HL-60 (cell line): ENCODE measurements around the gene NLGN1.

Source experiments
- DNase-seq, 2 experiments: peaks; one replicate each; pipeline ENCODE4 v3.0.0-alpha.2; 2010 to 2020; ENCODE audit warnings: low read depth in 1 of 2, low spot score in 1 of 2
- H3K27ac ChIP-seq: fragments of 250-450 bp; sonication (Bioruptor Pico); replicated peaks from 2 replicates; pipeline ENCODE4 v1.5.1; 2020; ENCODE audit warnings: mild to moderate bottlenecking, moderate library complexity
- H3K27me3 ChIP-seq: fragments of 250-450 bp; sonication (Bioruptor Pico); 2 replicates; pipeline ENCODE4 v1.5.1; 2021; ENCODE audit warnings: mild to moderate bottlenecking, moderate library complexity; ENCODE audit not compliant: insufficient read depth, poor library complexity, severe bottlenecking
- H3K4me3 ChIP-seq: replicated peaks from 2 replicates; pipeline ENCODE4 v1.5.1; 2011; ENCODE audit warnings: mild to moderate bottlenecking, control low read depth, low read length; ENCODE audit not compliant: insufficient read depth
- GABPA ChIP-seq: IDR thresholded peaks from 2 replicates; pipeline ENCODE4 v1.6.1; 2012; ENCODE audit warnings: low read depth
- POLR2AphosphoS5 ChIP-seq: IDR thresholded peaks from 2 replicates; pipeline ENCODE4 v1.6.1; 2012; ENCODE audit warnings: low read depth
- REST ChIP-seq: IDR thresholded peaks from 2 replicates; pipeline ENCODE4 v1.6.1; 2012; ENCODE audit warnings: low read depth; ENCODE audit not compliant: insufficient replicate concordance
- SPI1 ChIP-seq: IDR thresholded peaks from 2 replicates; pipeline ENCODE4 v1.6.1; 2012; ENCODE audit warnings: low read depth, mild to moderate bottlenecking, borderline replicate concordance
- TF ChIP-seq, protein P1 (sequence below): IDR thresholded peaks from one replicate; pipeline ENCODE4 v1.5.1; 2011; ENCODE audit warnings: low read length, control low read depth, inconsistent platforms; ENCODE audit not compliant: insufficient read depth

The NLGN1 gene

DNA sequence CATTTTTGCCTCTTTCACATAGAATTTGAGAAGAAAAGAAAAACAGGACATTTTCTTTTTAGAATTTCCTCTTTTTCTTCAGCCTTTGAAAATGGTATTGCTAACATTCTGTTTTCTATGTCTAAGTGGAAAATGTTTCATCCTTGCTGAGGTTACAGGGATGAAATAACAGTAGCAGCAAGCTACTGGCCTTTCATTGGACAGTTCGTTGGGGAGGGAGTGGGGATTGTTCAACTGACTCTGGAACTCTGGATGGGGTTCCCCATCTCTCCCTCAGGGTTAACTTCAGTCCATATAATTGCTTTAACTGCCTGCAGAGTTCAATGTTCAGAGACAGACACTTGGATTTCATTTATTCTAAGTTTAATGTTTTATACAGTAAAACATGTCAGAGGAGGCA is 346.0 kb downstream of the NLGN1 start:
- Histone ChIP-seq H3K27ac (no peak overlapping the region), H3K4me3 (no peak overlapping the region), H3K27me3 (no peaks in the 10 kb centered on the region)
- no peak for DNase-seq
- no peak for TF ChIP-seq GABPA
- TF ChIP-seq POLR2AphosphoS5, result no peak
- TF ChIP-seq REST, result no peak
- no peak for TF ChIP-seq SPI1
- TF ChIP-seq, protein P1, sequence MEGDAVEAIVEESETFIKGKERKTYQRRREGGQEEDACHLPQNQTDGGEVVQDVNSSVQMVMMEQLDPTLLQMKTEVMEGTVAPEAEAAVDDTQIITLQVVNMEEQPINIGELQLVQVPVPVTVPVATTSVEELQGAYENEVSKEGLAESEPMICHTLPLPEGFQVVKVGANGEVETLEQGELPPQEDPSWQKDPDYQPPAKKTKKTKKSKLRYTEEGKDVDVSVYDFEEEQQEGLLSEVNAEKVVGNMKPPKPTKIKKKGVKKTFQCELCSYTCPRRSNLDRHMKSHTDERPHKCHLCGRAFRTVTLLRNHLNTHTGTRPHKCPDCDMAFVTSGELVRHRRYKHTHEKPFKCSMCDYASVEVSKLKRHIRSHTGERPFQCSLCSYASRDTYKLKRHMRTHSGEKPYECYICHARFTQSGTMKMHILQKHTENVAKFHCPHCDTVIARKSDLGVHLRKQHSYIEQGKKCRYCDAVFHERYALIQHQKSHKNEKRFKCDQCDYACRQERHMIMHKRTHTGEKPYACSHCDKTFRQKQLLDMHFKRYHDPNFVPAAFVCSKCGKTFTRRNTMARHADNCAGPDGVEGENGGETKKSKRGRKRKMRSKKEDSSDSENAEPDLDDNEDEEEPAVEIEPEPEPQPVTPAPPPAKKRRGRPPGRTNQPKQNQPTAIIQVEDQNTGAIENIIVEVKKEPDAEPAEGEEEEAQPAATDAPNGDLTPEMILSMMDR, result no peak

DNA sequence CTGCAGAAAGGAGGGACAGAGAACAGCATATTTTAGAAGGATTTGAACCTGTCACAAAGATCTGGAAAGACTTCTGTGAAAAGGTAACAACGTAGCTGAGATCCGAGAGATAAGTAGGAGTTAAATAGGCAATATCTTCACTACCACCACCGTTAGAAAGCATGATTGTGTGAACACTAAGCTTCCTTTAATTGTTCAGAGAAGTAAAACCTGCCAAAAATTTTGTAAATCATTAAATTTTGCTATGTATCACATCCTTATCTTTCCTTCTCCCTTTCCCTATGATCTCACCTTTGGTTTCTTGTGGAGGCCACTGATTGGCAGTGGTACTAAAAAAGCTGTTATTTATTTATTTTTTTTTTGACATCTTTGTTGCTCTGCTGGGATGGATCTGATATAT is 346.9 kb downstream of the NLGN1 start:
- no peak for TF ChIP-seq GABPA
- no peak for TF ChIP-seq REST
- TF ChIP-seq, protein P1, result no peak
- TF ChIP-seq SPI1, result no peak
- TF ChIP-seq POLR2AphosphoS5, result no peak
- H3K4me3 ChIP-seq, result no peak overlapping the region
- DNase-seq, result no peak
- H3K27me3 ChIP-seq, result no peaks in the 10 kb centered on the region
- no peak overlapping the region for H3K27ac ChIP-seq

- no peak for DNase-seq
- H3K27me3 ChIP-seq, result no peaks in the 10 kb centered on the region
- H3K4me3 ChIP-seq, result no peak overlapping the region
- H3K27ac ChIP-seq, result no peak overlapping the region
- TF ChIP-seq GABPA, result no peak
- no peak for TF ChIP-seq POLR2AphosphoS5
- TF ChIP-seq, protein P1, result no peak
- TF ChIP-seq REST, result no peak
- TF ChIP-seq SPI1, result no peak
Measured at GRCh38 chr3:173744895-173745294, 347.4 kb downstream of the NLGN1 start.
